ENCODE data around the gene ZNF534. TPM values are rescaled to one million over a fixed set of nuclear protein-coding genes. Genes with fewer than 3 reads are reported as not detected.

ZNF534 gene
- total and polyA plus RNA-seq, 2 of the 13 experiments (the other 11 are each of a cell fraction or from before 2014, with no cell fraction given) = 0.04 to 0.08 TPM

GRCh38 chr19:52398081-52398441, 30.9 kb upstream of the ZNF534 start (continued):
- TF ChIP-seq, protein P1, sequence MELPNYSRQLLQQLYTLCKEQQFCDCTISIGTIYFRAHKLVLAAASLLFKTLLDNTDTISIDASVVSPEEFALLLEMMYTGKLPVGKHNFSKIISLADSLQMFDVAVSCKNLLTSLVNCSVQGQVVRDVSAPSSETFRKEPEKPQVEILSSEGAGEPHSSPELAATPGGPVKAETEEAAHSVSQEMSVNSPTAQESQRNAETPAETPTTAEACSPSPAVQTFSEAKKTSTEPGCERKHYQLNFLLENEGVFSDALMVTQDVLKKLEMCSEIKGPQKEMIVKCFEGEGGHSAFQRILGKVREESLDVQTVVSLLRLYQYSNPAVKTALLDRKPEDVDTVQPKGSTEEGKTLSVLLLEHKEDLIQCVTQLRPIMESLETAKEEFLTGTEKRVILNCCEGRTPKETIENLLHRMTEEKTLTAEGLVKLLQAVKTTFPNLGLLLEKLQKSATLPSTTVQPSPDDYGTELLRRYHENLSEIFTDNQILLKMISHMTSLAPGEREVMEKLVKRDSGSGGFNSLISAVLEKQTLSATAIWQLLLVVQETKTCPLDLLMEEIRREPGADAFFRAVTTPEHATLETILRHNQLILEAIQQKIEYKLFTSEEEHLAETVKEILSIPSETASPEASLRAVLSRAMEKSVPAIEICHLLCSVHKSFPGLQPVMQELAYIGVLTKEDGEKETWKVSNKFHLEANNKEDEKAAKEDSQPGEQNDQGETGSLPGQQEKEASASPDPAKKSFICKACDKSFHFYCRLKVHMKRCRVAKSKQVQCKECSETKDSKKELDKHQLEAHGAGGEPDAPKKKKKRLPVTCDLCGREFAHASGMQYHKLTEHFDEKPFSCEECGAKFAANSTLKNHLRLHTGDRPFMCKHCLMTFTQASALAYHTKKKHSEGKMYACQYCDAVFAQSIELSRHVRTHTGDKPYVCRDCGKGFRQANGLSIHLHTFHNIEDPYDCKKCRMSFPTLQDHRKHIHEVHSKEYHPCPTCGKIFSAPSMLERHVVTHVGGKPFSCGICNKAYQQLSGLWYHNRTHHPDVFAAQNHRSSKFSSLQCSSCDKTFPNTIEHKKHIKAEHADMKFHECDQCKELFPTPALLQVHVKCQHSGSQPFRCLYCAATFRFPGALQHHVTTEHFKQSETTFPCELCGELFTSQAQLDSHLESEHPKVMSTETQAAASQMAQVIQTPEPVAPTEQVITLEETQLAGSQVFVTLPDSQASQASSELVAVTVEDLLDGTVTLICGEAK (IDR thresholded peaks at IDR 0.05) = no peak
- TF ChIP-seq, protein P1 (CRISPR knock-in tag; IDR thresholded peaks at IDR 0.05) = 0 out of 2 replicates have a peak, but pooled peaks have one; percentile 30
- no peak for TF ChIP-seq SRSF1 (optimal IDR thresholded peaks at IDR 0.05; ENCODE audit: low read depth, low read length)

DNA sequence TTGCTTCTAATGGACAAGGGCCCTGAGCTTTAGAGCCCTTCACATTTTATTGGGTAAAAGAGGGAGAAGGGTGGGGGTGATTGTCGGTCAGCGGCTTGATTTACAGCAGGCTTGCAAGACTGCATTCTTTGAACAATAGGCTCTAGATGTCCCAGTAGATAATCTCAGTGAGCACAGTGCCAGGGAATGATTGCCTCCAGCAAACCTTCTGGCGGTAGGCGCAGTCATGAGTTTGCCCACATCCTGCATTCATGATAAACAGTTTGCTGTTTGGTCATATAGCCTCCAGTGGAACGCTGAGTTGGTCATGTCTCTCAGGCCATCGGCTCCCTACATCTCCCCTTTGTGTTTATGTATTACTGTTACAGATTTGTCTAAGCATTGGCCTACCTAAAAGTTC, 18.7 kb upstream of the ZNF534 start:
- CTCF ChIA-PET (ENCODE audit: low intra/inter-chr PET ratio, low total read pairs) = no interaction called here
- Histone ChIP-seq H3K4me2 (ENCODE audit: low read depth, low read length) (no peak overlapping the region), H3K36me3 (replicated peaks in 1 of 2; ENCODE audit: control insufficient read depth in 1 of 2, insufficient read depth in 2 of 2, low read length in 2 of 2) (peaks cover 3 to 12% of the 10 kb centered on the region in 2 experiments; a peak in 3 of 5 replicates), H4K20me1 (ENCODE audit: insufficient read depth, low read length) (no peaks in the 10 kb centered on the region), H3K9ac (ENCODE audit: insufficient read depth, low read depth, low read length) (no peak overlapping the region), H3K27me3 (ENCODE audit: control insufficient read depth in 1 of 2, insufficient read depth in 2 of 2, low read length in 2 of 2) (no peaks in the 10 kb centered on the region), H3K9me3 (ENCODE audit: low read length) (peaks cover 91% of the 10 kb centered on the region), H3K79me2 (ENCODE audit: insufficient read depth, low read length) (no peaks in the 10 kb centered on the region), H3K27ac (ENCODE audit: extremely low read length, insufficient read depth, low read length) (no peak overlapping the region), H2AFZ (ENCODE audit: low read length) (no peak overlapping the region), H3K4me1 (ENCODE audit: insufficient read depth, low read length) (no peaks in the 10 kb centered on the region), H3K4me3 (replicated peaks in 1 of 3; ENCODE audit: insufficient read depth in 1 of 3, low read depth in 2 of 3, low read length in 3 of 3) (no peak overlapping the region)
- 84% methylated on average over 6 of the region's 6 CpGs for WGBS (ENCODE audit: low lambda C conversion rate)
- in situ Hi-C loops (cut with HindIII; ENCODE audit: extremely low pct_ligation_motif_present, low pct_unique_long_range_greater_than_20kb) (no loop called here), intact Hi-C loops (cut with micrococcal nuclease; ENCODE audit: unreplicated experiment) (no loop called here)
- DNase-seq (ENCODE audit: low spot score) (no peak), ATAC-seq (no peak), FAIRE-seq (no peak)
- POLR2A ChIA-PET = no interaction called here
- TF ChIP-seq ZNF792 (CRISPR knock-in tag; IDR thresholded peaks at IDR 0.05) (no peak), BCL6 (CRISPR knock-in tag; IDR thresholded peaks at IDR 0.05) (no peak), ZFP82 (CRISPR knock-in tag; IDR thresholded peaks at IDR 0.05; ENCODE audit: borderline replicate concordance) (no peak), ZNF770 (CRISPR knock-in tag; IDR thresholded peaks at IDR 0.05) (no peak), REL (CRISPR knock-in tag; conservative IDR thresholded peaks at IDR 0.05) (no peak), ATF7-NPFF (CRISPR knock-in tag; IDR thresholded peaks at IDR 0.05; ENCODE audit: low read depth) (no peak)
- no TSS peak for BruUV-seq (replicated peaks)

Data from HepG2 (cell line).